H7 (cell line): ENCODE results near the gene CYP27A1. TPM values are rescaled to one million over a fixed set of nuclear protein-coding genes. Genes with fewer than 3 reads are reported as not detected.
"Not testable (repeated sequence)": the region's sequence is repeated elsewhere in the genome, so short reads cannot be mapped to it uniquely, and the experiment has no call there.

Experiments
- DNase-seq: peaks from one replicate; pipeline ENCODE4 v3.0.0; 2012
- H3K27me3 ChIP-seq: 2 replicates; pipeline ENCODE4 v1.6.0; 2011; ENCODE audit warnings: mild to moderate bottlenecking, low read length; ENCODE audit not compliant: control insufficient read depth, insufficient read depth
- H3K36me3 ChIP-seq: replicated peaks from 2 replicates; pipeline ENCODE4 v1.5.1; 2011; ENCODE audit warnings: low read length; ENCODE audit not compliant: control insufficient read depth, insufficient read depth
- H3K4me3 ChIP-seq: 2 replicates; pipeline ENCODE4 v1.5.1; 2011; ENCODE audit warnings: low read depth, mild to moderate bottlenecking, control low read depth, low read length, moderate library complexity; ENCODE audit not compliant: insufficient read depth
- total RNA-seq: library from RNA; depleted of rRNA; stranded (reverse); fragments of >200 nt; shearing (Covaris generic); gene quantifications from 2 replicates; pipeline ENCODE4 v1.2.3, GENCODE V29; 2014

CYP27A1 gene
- total RNA-seq, 1 experiment from 2014 or later, result 14.3 TPM

GRCh38 chr2:218754781-218755180 lies 27.2 kb upstream of the CYP27A1 start:
- peaks cover 41% of the 10 kb centered on the region for H3K36me3 ChIP-seq

GRCh38 chr2:218755198-218755566 lies 26.8 kb upstream of the CYP27A1 start:
- H3K4me3 ChIP-seq, result no peak overlapping the region
- H3K27me3 ChIP-seq, result no peaks in the 10 kb centered on the region
- H3K36me3 ChIP-seq, result peaks cover 37% of the 10 kb centered on the region
- no peak for DNase-seq

More at GRCh38 chr2:218754781-218755180, 27.2 kb upstream of the CYP27A1 start:
- no peak for DNase-seq
- Histone ChIP-seq H3K27me3 (no peaks in the 10 kb centered on the region), H3K4me3 (no peak overlapping the region)

- no peak overlapping the region for H3K4me3 ChIP-seq
- H3K36me3 ChIP-seq, result peaks cover 33% of the 10 kb centered on the region
- H3K27me3 ChIP-seq, result no peaks in the 10 kb centered on the region
- DNase-seq, result no peak
These were observed 26.2 kb upstream of the CYP27A1 start for GRCh38 chr2:218755567-218756404.

GRCh38 chr2:218756599-218757377 lies 25.2 kb upstream of the CYP27A1 start:
- no peak for DNase-seq
- H3K4me3 ChIP-seq, result no peak overlapping the region
- no peaks in the 10 kb centered on the region for H3K27me3 ChIP-seq
- H3K36me3 ChIP-seq, result peaks cover 31% of the 10 kb centered on the region

GRCh38 chr2:218761795-218762194 lies 20.2 kb upstream of the CYP27A1 start:
- Histone ChIP-seq H3K27me3 (no peaks in the 10 kb centered on the region), H3K4me3 (no peak overlapping the region), H3K36me3 (peaks cover 1% of the 10 kb centered on the region)
- no peak for DNase-seq

GRCh38 chr2:218772759-218773158 lies 9.2 kb upstream of the CYP27A1 start:
- H3K4me3 ChIP-seq, DNase-seq, H3K36me3 ChIP-seq, H3K27me3 ChIP-seq: not testable (repeated sequence)

- Histone ChIP-seq H3K27me3 (no peaks in the 10 kb centered on the region), H3K4me3 (no peak overlapping the region), H3K36me3 (no peaks in the 10 kb centered on the region)
- DNase-seq, result no peak
These were observed 8.1 kb upstream of the CYP27A1 start for GRCh38 chr2:218773881-218774280.

GRCh38 chr2:218776488-218776887 lies 5.5 kb upstream of the CYP27A1 start:
- H3K4me3 ChIP-seq, result no peak overlapping the region
- H3K36me3 ChIP-seq, result no peaks in the 10 kb centered on the region
- H3K27me3 ChIP-seq, result peaks cover 3% of the 10 kb centered on the region; the same call in 1 of the 2 replicates
- DNase-seq, result no peak

- DNase-seq, result no peak
- no peaks in the 10 kb centered on the region for H3K36me3 ChIP-seq
- peaks cover 12% of the 10 kb centered on the region for H3K27me3 ChIP-seq
- no peak overlapping the region for H3K4me3 ChIP-seq
These were observed 4.5 kb upstream of the CYP27A1 start for GRCh38 chr2:218777276-218777990.

GRCh38 chr2:218780046-218780445 lies 1.9 kb upstream of the CYP27A1 start:
- Histone ChIP-seq H3K4me3 (no peak overlapping the region), H3K36me3 (no peaks in the 10 kb centered on the region), H3K27me3 (peaks cover 17% of the 10 kb centered on the region)
- DNase-seq, result no peak

GRCh38 chr2:218780851-218781690 lies 876 bp upstream of the CYP27A1 start:
- Histone ChIP-seq H3K36me3 (no peaks in the 10 kb centered on the region), H3K27me3 (peaks cover 17% of the 10 kb centered on the region), H3K4me3 (peak overlapping the region; percentile 73)
- peak; percentile 39 for DNase-seq

GRCh38 chr2:218782528-218782844 lies 539 bp downstream of the CYP27A1 start:
- DNase-seq, result peak; percentile 58
- Histone ChIP-seq H3K27me3 (peaks cover 17% of the 10 kb centered on the region), H3K4me3 (peak overlapping the region; percentile 73), H3K36me3 (no peaks in the 10 kb centered on the region)

- H3K36me3 ChIP-seq, result no peaks in the 10 kb centered on the region
- peaks cover 17% of the 10 kb centered on the region for H3K27me3 ChIP-seq
- DNase-seq, result no peak
- no peak overlapping the region for H3K4me3 ChIP-seq
These were observed 1.7 kb downstream of the CYP27A1 start for GRCh38 chr2:218783688-218784087.

GRCh38 chr2:218785103-218785502 lies 3.2 kb downstream of the CYP27A1 start:
- Histone ChIP-seq H3K36me3 (no peaks in the 10 kb centered on the region), H3K4me3 (no peak overlapping the region), H3K27me3 (peaks cover 17% of the 10 kb centered on the region)
- no peak for DNase-seq
